Activated CD8-positive, alpha-beta memory T cell treated with anti-CD3 and anti-CD28 coated beads, Interleukin-2, amount 50 U/mL, for 48 hours (primary cell): ENCODE measurements around the gene STAG3.
A peak's percentile ranks its signal among the peaks of the same experiment; 100 is the strongest.
"Not testable (repeated sequence)": the region's sequence is repeated elsewhere in the genome, so short reads cannot be mapped to it uniquely, and the experiment has no call there.

Experiments
- DNase-seq: peaks from one replicate; pipeline ENCODE4 v3.0.0-alpha.2; 2020

Gene STAG3

GRCh38 chr7:100176096-100177044, 1.3 kb upstream of the STAG3 start:
- no peak for DNase-seq

- not testable (repeated sequence) for DNase-seq
These were observed 2.4 kb downstream of the STAG3 start for GRCh38 chr7:100180084-100180483.

GRCh38 chr7:100182616-100183015, 4.9 kb downstream of the STAG3 start:
- DNase-seq: not testable (repeated sequence)

- DNase-seq: not testable (repeated sequence)
These were observed 5.4 kb downstream of the STAG3 start for GRCh38 chr7:100183090-100183489.

GRCh38 chr7:100185726-100186125, 8.0 kb downstream of the STAG3 start:
- DNase-seq: no peak

- no peak for DNase-seq
These were observed 11.3 kb downstream of the STAG3 start for GRCh38 chr7:100189061-100189460.

- no peak for DNase-seq
These were observed 12.5 kb downstream of the STAG3 start for GRCh38 chr7:100190048-100190711.

GRCh38 chr7:100191775-100192174, 14.1 kb downstream of the STAG3 start:
- DNase-seq: no peak

GRCh38 chr7:100192281-100192862, 14.7 kb downstream of the STAG3 start:
- not testable (repeated sequence) for DNase-seq

- DNase-seq: no peak
These were observed 15.3 kb downstream of the STAG3 start for GRCh38 chr7:100192969-100193368.

GRCh38 chr7:100195222-100195621, 17.5 kb downstream of the STAG3 start:
- no peak for DNase-seq

GRCh38 chr7:100195901-100196322, 18.2 kb downstream of the STAG3 start:
- not testable (repeated sequence) for DNase-seq

GRCh38 chr7:100198266-100198665, 20.5 kb downstream of the STAG3 start:
- DNase-seq: no peak

GRCh38 chr7:100200693-100201092, 23.0 kb downstream of the STAG3 start:
- no peak for DNase-seq

GRCh38 chr7:100204454-100204853, 26.7 kb downstream of the STAG3 start:
- DNase-seq: no peak

GRCh38 chr7:100208911-100209408, 31.2 kb downstream of the STAG3 start:
- DNase-seq: peak; percentile 75

GRCh38 chr7:100209493-100209892, 31.8 kb downstream of the STAG3 start:
- DNase-seq: no peak

GRCh38 chr7:100210805-100211204, 33.1 kb downstream of the STAG3 start:
- DNase-seq: no peak

GRCh38 chr7:100211342-100211780, 33.6 kb downstream of the STAG3 start:
- DNase-seq: no peak

GRCh38 chr7:100212631-100213286, 35.0 kb downstream of the STAG3 start:
- peak; percentile 47 for DNase-seq

- no peak for DNase-seq
These were observed 36.0 kb downstream of the STAG3 start for GRCh38 chr7:100213672-100214071.

- not testable (repeated sequence) for DNase-seq
These were observed 36.6 kb downstream of the STAG3 start for GRCh38 chr7:100214356-100214755.

- no peak for DNase-seq
These were observed 38.2 kb downstream of the STAG3 start for GRCh38 chr7:100215895-100216294.
